HL-60 (cell line): ENCODE data around the gene E2F2.

Source experiments
- DNase-seq, 2 experiments: peaks; one replicate each; pipeline ENCODE4 v3.0.0-alpha.2; 2010 to 2020; ENCODE audit warnings: low read depth in 1 of 2, low spot score in 1 of 2
- H3K27ac ChIP-seq: fragments of 250-450 bp; sonication (Bioruptor Pico); replicated peaks from 2 replicates; pipeline ENCODE4 v1.5.1; 2020; ENCODE audit warnings: mild to moderate bottlenecking, moderate library complexity
- H3K27me3 ChIP-seq: fragments of 250-450 bp; sonication (Bioruptor Pico); 2 replicates; pipeline ENCODE4 v1.5.1; 2021; ENCODE audit warnings: mild to moderate bottlenecking, moderate library complexity; ENCODE audit not compliant: insufficient read depth, poor library complexity, severe bottlenecking
- H3K4me3 ChIP-seq: replicated peaks from 2 replicates; pipeline ENCODE4 v1.5.1; 2011; ENCODE audit warnings: mild to moderate bottlenecking, control low read depth, low read length; ENCODE audit not compliant: insufficient read depth
- CTCF ChIP-seq: IDR thresholded peaks from one replicate; pipeline ENCODE4 v1.5.1; 2011; ENCODE audit warnings: low read length, control low read depth, inconsistent platforms; ENCODE audit not compliant: insufficient read depth
- GABPA ChIP-seq: IDR thresholded peaks from 2 replicates; pipeline ENCODE4 v1.6.1; 2012; ENCODE audit warnings: low read depth
- POLR2AphosphoS5 ChIP-seq: IDR thresholded peaks from 2 replicates; pipeline ENCODE4 v1.6.1; 2012; ENCODE audit warnings: low read depth
- SPI1 ChIP-seq: IDR thresholded peaks from 2 replicates; pipeline ENCODE4 v1.6.1; 2012; ENCODE audit warnings: low read depth, mild to moderate bottlenecking, borderline replicate concordance
- long read RNA-seq: library from polyadenylated mRNA; unstranded; transcript quantifications from one replicate; pipeline ENCODE4 v2.0.0, GENCODE V29; 2020
- TF ChIP-seq, protein P1 (sequence below): IDR thresholded peaks from 2 replicates; pipeline ENCODE4 v1.6.1; 2012; ENCODE audit warnings: low read depth; ENCODE audit not compliant: insufficient replicate concordance

The E2F2 gene, protein sequence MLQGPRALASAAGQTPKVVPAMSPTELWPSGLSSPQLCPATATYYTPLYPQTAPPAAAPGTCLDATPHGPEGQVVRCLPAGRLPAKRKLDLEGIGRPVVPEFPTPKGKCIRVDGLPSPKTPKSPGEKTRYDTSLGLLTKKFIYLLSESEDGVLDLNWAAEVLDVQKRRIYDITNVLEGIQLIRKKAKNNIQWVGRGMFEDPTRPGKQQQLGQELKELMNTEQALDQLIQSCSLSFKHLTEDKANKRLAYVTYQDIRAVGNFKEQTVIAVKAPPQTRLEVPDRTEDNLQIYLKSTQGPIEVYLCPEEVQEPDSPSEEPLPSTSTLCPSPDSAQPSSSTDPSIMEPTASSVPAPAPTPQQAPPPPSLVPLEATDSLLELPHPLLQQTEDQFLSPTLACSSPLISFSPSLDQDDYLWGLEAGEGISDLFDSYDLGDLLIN
- long read RNA-seq, partial matches to known transcripts, result 12 of 14 reads
- long read RNA-seq, other reads (novel, unspliced or antisense), result 2 of 14 reads

GRCh38 chr1:23530747-23531561, at the start of gene E2F2:
TSS of gene E2F2 (minus strand) at chr1:23531233. CDS start at chr1:23530793, 440 bp downstream.
- Histone ChIP-seq H3K27ac (peak within 1 kb of the TSS; percentile 89), H3K27me3 (no peaks in the 10 kb centered on the region), H3K4me3 (peak within 1 kb of the TSS; percentile 69)
- TF ChIP-seq, protein P1, sequence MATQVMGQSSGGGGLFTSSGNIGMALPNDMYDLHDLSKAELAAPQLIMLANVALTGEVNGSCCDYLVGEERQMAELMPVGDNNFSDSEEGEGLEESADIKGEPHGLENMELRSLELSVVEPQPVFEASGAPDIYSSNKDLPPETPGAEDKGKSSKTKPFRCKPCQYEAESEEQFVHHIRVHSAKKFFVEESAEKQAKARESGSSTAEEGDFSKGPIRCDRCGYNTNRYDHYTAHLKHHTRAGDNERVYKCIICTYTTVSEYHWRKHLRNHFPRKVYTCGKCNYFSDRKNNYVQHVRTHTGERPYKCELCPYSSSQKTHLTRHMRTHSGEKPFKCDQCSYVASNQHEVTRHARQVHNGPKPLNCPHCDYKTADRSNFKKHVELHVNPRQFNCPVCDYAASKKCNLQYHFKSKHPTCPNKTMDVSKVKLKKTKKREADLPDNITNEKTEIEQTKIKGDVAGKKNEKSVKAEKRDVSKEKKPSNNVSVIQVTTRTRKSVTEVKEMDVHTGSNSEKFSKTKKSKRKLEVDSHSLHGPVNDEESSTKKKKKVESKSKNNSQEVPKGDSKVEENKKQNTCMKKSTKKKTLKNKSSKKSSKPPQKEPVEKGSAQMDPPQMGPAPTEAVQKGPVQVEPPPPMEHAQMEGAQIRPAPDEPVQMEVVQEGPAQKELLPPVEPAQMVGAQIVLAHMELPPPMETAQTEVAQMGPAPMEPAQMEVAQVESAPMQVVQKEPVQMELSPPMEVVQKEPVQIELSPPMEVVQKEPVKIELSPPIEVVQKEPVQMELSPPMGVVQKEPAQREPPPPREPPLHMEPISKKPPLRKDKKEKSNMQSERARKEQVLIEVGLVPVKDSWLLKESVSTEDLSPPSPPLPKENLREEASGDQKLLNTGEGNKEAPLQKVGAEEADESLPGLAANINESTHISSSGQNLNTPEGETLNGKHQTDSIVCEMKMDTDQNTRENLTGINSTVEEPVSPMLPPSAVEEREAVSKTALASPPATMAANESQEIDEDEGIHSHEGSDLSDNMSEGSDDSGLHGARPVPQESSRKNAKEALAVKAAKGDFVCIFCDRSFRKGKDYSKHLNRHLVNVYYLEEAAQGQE, result peak; percentile 46
- TF ChIP-seq GABPA (no peak), POLR2AphosphoS5 (peak; percentile 58)
- peak; percentile 75 to 89 for DNase-seq

DNA sequence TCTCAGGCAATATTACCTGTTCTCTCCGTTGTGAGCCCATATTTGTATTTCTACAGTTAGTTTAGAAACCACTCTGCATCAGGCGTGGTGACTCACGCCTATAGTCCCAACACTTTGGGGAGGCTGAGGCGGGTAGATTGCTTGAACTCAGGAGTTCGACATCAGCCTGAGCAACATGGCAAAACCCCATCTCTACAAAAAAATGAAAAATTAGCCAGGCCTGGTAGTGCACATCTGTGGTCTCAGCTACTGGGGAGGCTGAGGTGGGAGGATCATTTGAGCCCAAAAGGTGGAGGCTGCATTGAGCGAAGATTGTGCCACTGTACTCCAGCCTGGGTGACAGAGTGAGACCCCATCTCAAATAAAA, 47.9 kb upstream of the E2F2 start:
- Histone ChIP-seq H3K27ac (no peak overlapping the region), H3K27me3 (peaks cover 7% of the 10 kb centered on the region), H3K4me3 (no peak overlapping the region)
- TF ChIP-seq CTCF, result no peak
- TF ChIP-seq, protein P1, result no peak
- TF ChIP-seq GABPA, result no peak
- no peak for TF ChIP-seq POLR2AphosphoS5
- no peak for TF ChIP-seq SPI1
- no peak for DNase-seq

GRCh38 chr1:23578311-23578996, 47.4 kb upstream of the E2F2 start:
- Histone ChIP-seq H3K4me3 (no peak overlapping the region), H3K27ac (no peak overlapping the region), H3K27me3 (peaks cover 9% of the 10 kb centered on the region)
- DNase-seq, result no peak
- TF ChIP-seq, protein P1, result no peak
- no peak for TF ChIP-seq CTCF
- no peak for TF ChIP-seq POLR2AphosphoS5
- no peak for TF ChIP-seq SPI1
- no peak for TF ChIP-seq GABPA
